GM19397 (cell line): ENCODE data around the gene BEST2.

Experiments used
- ATAC-seq: cut with Tn5 transposase; IDR thresholded peaks from one replicate; pipeline ENCODE4 v1.9.1; 2021; ENCODE audit warnings: mild to moderate bottlenecking, moderate library complexity; ENCODE audit not compliant: unreplicated experiment

BEST2 gene

DNA sequence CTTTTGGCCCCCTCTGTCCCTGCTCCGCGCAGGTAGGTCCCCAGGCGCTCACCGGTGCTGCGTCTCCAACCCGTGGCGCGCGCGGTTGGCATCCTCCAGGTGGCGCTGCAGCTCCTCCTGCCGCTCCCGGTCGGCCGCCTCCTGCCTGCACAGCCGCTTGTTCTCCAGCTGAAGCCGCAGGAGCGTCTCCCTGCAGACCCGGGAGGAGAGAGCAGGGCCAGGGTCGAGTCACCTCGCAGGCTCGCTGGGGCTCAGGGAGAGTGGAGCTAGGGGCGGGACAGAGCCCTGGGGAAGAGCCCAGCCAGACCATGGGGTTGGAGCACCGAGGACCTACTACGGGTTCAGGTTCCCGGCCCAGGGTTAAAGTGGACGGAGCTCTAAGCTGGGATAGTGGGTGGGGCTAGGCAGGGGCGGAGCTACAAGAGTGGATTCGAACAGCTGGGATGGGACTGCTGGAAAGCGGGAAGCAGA, 14.5 kb downstream of the BEST2 start:
- ATAC-seq: no peak

DNA sequence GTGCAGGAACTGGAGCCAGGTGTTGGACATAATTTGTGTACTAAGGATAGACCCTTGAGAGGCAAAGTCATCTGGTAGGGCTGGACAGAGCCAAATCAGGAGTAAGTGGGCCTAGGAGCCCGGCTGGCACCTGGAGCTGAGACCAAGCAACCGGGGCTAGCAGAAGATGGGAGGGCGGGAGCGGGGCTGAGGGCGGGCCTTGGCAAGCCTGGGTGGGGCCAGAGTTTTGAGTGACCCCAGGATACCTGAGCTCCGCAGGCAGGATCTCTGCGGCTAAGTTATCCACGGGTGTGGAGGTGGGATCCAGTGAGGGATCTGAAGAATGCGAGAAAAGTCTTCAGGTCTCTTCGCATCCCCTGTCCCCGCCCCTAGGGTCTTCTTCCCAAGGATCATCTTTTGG, 15.6 kb downstream of the BEST2 start:
- no peak for ATAC-seq

DNA sequence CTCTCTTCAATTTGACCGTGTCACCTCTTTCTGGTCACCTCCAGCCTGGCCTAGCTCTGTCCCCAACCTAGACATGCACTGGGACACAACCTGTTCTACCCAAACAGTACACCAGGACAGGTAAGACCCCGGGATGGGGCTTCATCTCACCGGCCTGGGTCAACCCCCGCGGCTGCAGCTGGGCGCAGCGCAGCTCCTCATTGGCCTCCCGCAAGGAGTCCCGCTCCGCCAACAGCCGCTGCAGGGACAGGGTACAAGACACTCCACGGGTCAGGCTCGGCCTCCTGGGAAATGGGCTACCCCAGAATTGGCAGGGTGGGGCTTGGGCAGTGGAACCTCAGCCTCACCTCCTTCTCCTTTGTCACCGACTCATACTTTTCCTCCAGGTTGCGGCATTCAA, 16.1 kb downstream of the BEST2 start:
- no peak for ATAC-seq

DNA sequence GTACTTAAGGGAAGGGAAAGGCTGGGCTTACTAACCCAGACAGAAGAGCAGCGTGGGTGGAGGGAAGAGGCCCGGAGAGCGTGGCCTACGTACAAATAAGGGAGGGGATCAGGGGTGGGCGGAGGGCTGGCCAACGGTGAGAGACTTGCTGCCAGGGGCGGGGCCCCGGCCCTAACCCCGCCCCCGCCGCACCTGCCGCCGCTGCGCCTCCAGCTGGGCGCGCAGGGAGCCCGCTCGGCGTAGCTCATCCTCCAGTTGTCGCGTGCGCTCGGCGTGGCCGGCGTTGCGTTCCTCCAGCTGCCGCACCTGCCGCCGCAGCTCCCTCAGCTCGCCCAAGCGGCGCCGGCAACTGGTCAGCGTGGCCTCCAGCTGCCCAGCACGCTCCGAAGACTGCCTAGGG, 18.1 kb downstream of the BEST2 start:
- ATAC-seq: no peak

DNA sequence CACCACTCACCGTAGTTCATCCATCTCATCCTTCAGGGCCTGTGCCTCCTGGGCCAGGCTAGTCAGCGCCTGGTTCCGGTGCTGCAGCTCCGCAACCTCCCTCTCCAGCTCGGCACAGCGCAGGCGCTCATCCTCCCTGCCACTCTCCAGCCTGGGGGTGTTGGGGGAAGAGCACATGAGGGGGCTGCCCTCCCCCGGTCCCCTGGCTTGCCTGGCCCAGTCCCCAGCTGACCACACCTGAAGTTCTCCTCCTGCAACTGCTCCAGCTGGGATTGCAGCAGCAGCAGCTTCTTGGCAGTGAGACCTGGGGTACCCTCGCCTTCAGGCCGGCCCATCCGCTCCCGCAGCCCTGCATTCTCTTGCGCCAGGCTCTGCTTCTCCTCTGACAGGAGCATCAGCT, 19.3 kb downstream of the BEST2 start:
- ATAC-seq: no peak

DNA sequence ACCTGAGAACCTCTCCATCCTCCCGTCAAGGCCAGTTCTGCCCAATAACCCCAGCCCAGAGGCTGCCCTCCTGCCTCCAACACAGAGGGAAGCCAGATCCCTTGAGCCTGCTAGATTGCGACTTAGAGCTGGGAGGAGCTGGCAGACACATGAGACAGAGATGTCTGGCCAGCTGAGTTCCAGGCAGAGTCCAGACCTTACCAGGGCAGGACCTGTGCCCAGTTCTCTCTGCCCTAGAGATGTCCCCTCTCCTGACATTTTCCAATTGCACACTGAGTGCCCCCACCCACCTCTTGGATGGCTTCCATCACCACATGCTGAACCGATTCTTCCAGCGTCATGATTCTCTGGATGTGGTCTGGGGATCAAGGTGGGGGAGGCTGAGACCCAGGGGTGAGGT, 20.7 kb downstream of the BEST2 start:
- no peak for ATAC-seq

DNA sequence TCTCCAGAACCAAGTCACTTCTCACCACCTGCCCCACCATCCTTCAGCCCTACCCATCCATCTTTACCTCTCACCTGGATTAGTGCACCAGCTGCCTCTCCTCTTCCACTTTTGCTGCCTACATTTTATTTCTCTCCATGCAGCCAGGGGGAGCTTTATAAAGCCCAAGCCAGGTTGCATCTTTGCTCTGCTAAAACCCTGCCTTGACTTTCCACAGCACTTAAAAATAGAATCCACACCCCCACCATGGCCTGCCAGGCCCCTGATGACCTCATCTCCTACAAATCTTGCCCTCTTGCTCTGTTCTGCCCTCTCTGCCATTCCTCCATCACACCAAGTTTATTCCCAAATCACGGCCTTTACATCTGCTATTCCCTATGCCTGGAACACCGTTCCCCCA, 22.0 kb downstream of the BEST2 start:
- ATAC-seq: no peak

DNA sequence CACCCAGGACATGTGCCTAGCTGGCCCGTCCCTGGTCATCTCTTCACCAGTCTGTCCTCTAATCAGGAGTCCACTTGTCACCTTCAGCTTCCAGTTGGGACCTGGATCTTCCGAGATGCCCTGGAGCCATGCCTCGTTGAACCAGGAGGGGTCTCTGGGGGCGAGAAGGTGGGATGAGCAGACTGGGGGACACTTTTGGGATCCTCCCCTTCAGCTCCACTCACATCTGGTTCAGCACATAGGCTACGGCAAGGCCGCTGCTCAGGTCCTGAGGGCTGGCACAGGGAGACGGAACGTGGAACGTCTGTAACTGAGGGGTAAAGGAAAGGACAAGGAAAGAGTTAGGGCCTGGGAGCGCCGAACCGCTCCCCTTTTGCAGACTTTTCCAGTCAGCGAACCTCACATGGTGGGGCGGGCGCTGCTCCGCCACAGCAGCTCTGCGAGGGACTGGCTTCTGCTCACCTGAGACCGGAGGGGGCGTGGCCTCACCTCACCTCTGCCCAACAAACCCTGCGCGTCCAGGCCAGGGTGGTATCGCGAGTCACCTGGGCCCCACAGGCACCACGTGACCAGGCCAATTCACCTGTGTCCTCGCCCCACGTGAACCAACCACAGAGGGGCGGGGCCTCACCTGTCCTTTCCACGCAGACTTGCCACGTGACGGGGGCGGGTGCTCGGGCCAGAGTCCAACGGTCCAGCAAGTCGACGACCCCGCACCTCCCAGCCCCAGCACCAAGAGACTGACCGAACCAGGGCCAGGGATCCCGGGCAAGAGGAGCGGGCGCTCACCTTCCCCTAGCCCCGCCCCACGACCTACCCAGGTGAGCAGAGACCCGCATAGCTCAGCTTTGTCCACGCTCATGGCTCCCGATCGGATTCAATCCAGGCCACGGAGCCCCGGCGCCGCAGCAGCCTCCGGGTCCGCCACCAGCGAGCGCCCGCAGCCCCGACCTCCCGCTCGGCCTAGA, 23.3 kb downstream of the BEST2 start, which contains the start of gene HOOK2:
HOOK2 (minus strand) TSS at position 965 of the 968 bp plus-strand sequence; CDS start at position 862, 103 bp downstream.
- no peak for ATAC-seq

DNA sequence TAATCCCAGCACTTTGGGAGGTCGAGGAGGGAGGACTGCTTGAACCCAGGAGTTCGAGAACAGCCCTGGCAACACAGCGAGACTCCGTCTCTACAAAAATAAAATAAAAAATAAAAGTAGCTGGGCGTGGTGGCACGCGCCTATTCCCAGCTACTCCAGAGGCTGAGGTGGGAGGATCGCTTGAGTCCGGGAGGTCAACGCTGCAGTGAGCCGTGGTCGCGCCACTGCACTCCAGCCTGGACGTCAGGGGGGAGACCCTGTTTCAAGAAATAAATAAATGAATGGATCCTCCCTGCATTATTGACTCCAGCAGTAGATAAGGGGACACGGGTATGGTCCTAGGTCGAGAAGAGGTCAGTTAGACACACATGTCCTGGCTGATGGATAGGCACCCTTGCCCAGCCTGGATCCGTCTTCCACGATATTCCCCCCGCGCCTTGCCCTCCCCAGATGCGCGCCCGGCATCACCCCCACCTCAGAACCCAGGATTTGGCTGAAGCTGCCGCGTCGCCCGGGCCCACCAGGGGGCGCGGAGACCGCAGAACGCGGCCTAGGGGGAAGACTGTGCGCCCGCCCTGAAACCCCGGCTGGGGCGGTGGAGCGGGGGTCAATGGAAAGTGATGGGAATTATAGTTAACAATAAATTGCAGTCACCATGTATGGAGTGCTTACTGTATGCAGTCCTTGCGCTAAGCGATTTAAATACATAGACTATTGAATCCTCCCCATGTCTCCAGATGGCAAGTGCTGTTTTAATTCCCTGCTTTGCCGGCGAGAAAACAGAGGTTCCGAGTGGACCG, 25.8 kb downstream of the BEST2 start:
- ATAC-seq: peak; percentile 33

DNA sequence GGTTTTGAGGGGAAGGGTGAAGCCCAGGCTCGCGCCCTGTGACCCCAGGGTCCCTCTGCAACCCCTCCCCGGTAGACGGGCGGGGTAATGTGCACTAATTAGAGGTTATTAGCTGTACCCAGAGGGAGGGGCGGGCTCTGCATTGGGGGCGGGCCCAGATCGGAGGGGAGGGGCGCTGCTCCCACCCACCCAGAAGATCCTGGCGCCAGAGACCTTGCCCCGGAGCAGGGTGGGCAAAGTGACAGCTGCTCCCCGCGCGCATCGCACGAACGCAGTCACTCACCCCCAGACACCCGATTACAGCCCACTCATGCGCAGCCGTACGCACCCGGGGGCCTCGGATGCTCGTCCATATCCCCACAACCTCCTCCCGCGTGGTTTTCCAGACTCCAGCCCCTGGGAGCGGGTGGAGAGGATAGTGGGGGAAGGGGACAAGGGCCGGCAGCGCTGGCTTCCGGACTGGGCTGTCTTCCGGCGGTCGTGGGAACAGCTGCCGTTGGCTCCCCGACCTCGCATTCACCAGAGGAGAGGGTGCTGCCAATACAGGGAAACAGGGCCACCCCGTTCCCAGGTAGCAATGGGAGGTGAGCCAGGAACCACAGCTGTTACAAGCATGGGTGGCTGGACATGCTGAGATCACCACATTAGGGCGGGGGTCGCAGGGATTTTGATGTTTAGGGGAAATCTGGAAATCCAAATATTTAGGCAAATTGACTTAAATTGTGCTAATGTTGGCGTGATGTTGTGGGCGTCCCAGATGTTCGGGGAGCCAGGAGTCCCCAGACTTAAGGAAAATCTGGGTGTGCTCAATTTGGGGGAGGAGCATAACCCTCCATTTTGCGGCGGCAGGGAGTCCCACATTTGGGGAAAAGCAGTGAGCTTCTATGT, 26.7 kb downstream of the BEST2 start:
- no peak for ATAC-seq

DNA sequence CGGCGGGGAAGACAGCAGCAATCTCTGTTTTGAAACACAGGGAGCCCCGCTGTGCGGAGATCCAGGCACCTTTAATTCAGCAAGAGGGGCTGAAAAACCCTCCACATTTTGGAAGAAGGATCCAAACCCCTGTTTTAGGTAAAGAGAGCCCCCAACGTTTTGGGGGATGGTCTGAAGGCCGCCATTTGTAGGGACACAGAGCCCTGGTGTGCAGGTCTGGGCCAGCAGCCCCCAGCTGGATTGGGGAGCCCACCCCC, 27.2 kb downstream of the BEST2 start:
- no peak for ATAC-seq

DNA sequence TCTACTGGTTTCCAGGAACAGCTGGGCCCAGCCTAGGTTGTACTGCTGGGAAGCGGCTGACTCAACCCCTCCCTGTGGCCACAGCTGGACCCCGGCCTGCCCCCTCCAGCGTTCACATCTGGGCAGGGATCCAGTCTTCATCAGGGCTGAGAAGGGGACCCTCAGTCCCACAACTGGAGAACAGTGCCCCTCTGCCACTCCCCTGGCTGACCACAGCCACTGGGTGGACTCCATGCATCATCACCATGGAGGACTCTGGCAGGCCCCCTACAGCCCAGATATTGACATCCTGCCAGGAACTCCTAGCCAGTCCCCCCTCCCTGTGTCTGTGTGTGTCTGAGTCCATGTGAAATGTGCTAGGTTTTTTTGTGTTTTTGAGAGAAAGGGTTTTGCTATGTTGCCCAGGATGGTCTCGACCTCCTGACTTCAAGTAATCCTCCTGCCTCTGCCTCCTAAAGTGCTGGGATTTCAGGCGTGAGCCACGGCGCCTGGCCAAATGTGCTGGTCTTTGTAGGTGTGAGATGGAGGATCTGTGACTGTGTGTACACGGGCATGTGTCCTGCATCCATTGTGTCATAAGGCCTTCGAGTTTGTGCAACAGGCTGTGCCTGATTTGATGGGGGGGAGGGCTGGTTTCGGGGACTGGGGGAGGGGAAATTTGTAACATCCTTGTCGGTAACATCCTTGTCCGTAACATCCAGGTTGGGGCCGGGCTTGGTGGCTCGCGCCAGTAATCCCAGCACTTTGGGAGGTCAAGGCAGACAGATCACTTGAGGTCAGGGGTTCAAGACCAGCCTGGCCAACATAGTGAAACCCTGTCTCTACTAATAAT, 27.8 kb downstream of the BEST2 start:
- no peak for ATAC-seq

DNA sequence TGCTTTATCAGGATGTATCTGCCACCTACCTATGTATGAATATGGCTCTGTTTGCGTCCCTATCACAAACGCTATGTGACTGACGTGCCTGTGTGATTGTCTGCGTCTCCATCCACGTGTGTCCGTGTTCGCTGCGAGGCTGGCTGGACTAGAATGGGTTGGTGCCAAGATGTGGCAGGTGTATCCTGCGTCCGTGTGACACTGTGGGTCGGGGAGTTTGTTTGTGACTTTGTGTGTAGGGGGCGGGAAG, 30.5 kb downstream of the BEST2 start:
- no peak for ATAC-seq

DNA sequence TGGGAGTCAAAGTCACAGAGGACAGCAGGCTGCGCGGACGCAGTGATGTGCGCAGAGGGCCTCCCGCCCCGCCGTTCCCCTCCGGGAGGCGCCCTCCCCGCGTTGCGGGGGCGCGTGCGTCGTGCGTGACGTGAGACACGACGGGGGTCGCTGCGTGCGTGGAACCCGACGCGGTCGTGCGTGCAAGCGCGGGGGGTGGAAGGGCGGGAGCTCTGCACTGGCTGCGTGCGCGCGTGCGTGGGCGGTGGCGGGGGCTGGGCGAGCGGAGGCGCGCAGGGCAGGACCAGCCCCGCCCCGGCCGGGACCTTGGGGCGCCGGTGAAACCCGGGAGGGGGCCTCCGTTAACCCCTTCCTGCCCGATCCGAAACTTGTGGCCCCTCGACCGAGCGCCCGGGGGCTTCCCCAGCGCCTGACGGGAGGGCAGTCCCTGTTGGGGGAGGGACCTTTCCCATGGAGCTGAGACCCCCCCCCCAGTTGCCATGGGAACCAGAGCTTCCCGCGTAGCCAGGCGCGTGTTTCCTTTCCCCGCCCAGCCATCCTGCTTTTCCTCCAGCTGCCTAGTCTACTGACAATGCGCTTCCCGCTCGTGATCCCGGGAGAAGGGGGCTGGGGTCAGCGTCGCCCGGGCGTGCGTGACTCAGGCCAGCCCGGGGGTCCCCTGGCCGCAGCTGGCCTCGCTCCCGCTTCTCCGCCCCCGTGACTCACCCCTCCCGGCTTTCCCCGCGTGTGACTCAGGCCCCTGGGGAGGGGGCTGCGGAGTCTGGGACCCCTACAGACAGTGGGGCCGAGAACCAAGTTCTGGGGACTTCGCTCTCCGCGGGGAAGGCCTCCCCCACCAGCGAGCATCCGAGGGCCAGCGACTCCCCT, 31.1 kb downstream of the BEST2 start:
- no peak for ATAC-seq

DNA sequence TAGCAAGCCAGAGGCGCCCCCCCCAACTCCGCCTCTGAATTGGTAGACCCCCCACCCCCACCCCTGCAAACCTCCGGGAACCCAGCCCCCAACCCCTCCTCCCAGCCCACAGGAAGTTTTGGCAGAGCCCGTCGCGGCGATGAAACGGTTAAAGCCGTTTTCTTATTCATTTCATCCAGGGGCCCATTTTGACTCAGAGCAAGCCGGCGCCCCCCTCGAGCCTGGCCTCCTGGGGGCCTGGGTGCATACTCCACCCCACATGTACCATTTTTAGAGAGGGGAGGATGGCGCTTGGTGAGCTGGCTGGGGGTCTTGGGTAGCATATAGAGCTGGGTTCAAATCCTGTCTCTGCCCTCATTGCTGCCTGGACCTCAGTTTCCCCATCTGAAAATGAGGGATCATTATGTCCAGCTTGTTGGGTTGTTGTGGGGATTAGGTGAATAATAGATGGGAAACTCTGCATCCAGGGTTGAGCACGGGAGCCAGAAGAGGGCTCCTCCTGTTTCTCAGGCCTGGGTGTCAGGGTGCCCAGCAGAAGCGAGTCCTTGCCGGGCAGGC, 31.8 kb downstream of the BEST2 start:
- no peak for ATAC-seq

DNA sequence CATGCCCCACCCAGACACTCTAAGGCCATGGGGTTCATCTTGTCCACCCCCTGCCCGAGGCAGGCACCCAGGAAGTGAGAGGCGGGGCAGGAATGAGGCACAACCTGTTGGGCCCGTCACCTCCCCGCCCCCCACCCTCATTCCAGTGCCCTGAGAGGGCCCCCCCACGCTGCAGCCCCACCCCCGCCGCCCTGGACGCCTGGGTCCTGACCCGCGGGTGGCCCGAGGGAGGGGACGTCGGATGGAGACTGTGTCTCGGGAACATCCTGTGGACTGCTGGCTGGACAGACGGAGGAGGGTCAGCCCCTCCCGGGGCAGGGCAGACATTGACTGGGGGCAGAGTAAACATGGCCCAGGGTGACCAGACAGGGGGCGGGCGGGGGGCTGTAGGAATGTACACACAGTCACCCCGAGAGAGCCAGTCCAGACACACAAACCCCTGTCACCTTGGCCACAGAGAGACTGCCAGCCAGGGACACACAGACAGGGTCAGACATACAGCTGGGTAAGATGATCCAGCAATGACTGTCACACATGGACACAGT, 32.3 kb downstream of the BEST2 start:
- ATAC-seq: no peak

DNA sequence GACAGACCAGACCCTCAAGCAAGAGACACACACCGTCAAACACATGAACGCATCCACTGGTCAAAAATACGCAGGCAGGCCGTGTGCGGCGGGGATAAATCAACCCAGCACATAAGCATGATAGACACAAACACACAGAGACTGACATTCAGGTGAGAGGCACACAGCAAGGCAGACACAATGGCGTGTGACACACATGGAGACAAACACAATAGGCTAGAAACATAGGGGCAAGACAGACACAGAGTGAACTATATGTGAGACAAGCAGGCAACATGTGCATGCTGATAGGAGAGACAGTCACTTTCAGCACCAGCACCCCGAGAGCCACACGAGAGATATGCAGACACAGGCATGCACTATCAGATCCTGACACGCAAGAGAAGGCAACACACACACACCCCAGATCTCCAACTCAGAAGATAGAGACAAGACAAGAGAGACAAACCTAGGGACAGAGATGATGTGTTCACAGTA, 32.8 kb downstream of the BEST2 start:
- no peak for ATAC-seq

DNA sequence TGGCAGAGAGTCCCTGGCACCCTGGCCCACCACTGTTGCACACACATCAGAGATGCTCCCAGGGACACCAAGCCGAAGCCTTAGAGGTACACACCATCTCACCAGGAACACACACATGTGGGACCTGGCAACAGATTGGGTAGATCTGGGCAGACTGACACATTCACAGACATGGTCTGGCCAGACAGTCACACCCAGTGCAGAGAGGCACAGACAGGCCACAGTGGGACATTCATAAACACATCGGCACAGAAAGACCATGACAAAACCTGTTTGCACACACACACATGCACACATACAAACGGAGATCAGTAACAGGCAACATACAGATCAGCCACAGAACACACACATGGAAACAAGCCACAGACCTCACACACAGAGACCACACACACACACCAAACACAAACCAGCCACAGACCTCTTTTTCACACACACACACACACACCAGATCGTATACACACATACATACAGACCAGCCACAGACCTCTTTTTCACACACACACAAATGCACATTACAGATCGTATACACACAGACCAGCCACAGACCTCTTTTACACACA, 33.4 kb downstream of the BEST2 start:
- ATAC-seq: no peak
